DND-41 (cell line): ENCODE data around the gene SNN.

Source experiments
- ATAC-seq: fragments of 200-7000 bp; cut with Tn5 transposase; 3 replicates; pipeline ENCODE4 v1.9.1; 2021; ENCODE audit warnings: low read depth; ENCODE audit not compliant: insufficient read depth
- DNase-seq: peaks from one replicate; pipeline ENCODE4 v3.0.0-alpha.2; 2020
- H2AFZ ChIP-seq: 2 replicates; pipeline ENCODE4 v1.6.0; 2012; ENCODE audit warnings: low read depth, low read length
- H3K27ac ChIP-seq: 2 replicates; pipeline ENCODE4 v1.5.1; 2012; ENCODE audit warnings: low read length, inconsistent platforms
- H3K27me3 ChIP-seq: fragments of 200-600 bp; sonication (generic); 2 replicates; pipeline ENCODE4 v1.6.0; 2012; ENCODE audit warnings: low read length, mild to moderate bottlenecking, inconsistent platforms; ENCODE audit not compliant: insufficient read depth, poor library complexity
- H3K36me3 ChIP-seq: 2 replicates; pipeline ENCODE4 v1.5.1; 2012; ENCODE audit warnings: low read length, inconsistent platforms; ENCODE audit not compliant: insufficient read depth
- H3K4me1 ChIP-seq: 2 replicates; pipeline ENCODE4 v1.5.1; 2012; ENCODE audit warnings: mild to moderate bottlenecking, low read length; ENCODE audit not compliant: insufficient read depth
- H3K4me2 ChIP-seq: 2 replicates; pipeline ENCODE4 v1.6.0; 2012; ENCODE audit warnings: mild to moderate bottlenecking, moderate library complexity, low read length, inconsistent platforms; ENCODE audit not compliant: insufficient read depth
- H3K4me3 ChIP-seq, 2 experiments: fragments of 200-600 bp in 1 of 2; shearing (Covaris generic) in 1 of 2; 2 replicates each; pipeline ENCODE4 v1.5.1; 2012 to 2016; ENCODE audit warnings: inconsistent platforms in 2 of 2, low read length in 2 of 2, mild to moderate bottlenecking in 2 of 2, low read depth in 1 of 2, moderate library complexity in 1 of 2
- H3K79me2 ChIP-seq: 2 replicates; pipeline ENCODE4 v1.6.0; 2012; ENCODE audit warnings: low read length, inconsistent platforms; ENCODE audit not compliant: insufficient read depth
- H3K9ac ChIP-seq: 2 replicates; pipeline ENCODE4 v1.6.0; 2012; ENCODE audit warnings: low read depth, mild to moderate bottlenecking, inconsistent platforms, low read length, moderate library complexity
- H3K9me3 ChIP-seq: 2 replicates; pipeline ENCODE4 v1.5.1; 2012; ENCODE audit warnings: low read length, moderate library complexity, mild to moderate bottlenecking, inconsistent platforms; ENCODE audit not compliant: insufficient read depth, severe bottlenecking
- H4K20me1 ChIP-seq: 2 replicates; pipeline ENCODE4 v1.6.0; 2012; ENCODE audit warnings: low read length; ENCODE audit not compliant: insufficient read depth
- CTCF ChIP-seq: IDR thresholded peaks from 2 replicates; pipeline ENCODE4 v1.5.1; 2012; ENCODE audit warnings: borderline replicate concordance, low read length, moderate library complexity, mild to moderate bottlenecking; ENCODE audit not compliant: poor library complexity, severe bottlenecking; ENCODE audit errors: extremely low read depth
- EZH2 ChIP-seq: IDR thresholded peaks from 3 replicates; pipeline ENCODE4 v1.6.1; 2012; ENCODE audit warnings: borderline replicate concordance, low read depth, mild to moderate bottlenecking, moderate library complexity, low read length, inconsistent platforms; ENCODE audit not compliant: severe bottlenecking

Gene SNN

GRCh38 chr16:11673091-11674000 is 5.1 kb downstream of the SNN start:
- H3K36me3 ChIP-seq = peaks cover 33% of the 10 kb centered on the region
- no peak overlapping the region for H3K4me2 ChIP-seq
- H3K4me3 ChIP-seq = no peak overlapping the region
- TF ChIP-seq CTCF = no peak
- TF ChIP-seq EZH2 = no peak
- ATAC-seq (no peak), DNase-seq (no peak)
- H3K79me2 ChIP-seq = peaks cover 57% of the 10 kb centered on the region
- H4K20me1 ChIP-seq = peaks cover 84% of the 10 kb centered on the region
- no peaks in the 10 kb centered on the region for H3K9me3 ChIP-seq
- no peak overlapping the region for H3K9ac ChIP-seq
- no peaks in the 10 kb centered on the region for H3K27me3 ChIP-seq
- peaks cover 38% of the 10 kb centered on the region for H3K4me1 ChIP-seq
- H3K27ac ChIP-seq = peak overlapping the region; percentile 30; the same call in 1 of the 2 replicates
- no peak overlapping the region for H2AFZ ChIP-seq

GRCh38 chr16:11674001-11674817 is 6.0 kb downstream of the SNN start:
- H3K4me1 ChIP-seq = peaks cover 34% of the 10 kb centered on the region
- 0 out of 2 replicates have a peak overlapping the region, but pooled peaks have one; percentile 16 for H3K27ac ChIP-seq
- H3K79me2 ChIP-seq = peaks cover 51% of the 10 kb centered on the region
- DNase-seq (no peak), ATAC-seq (no peak; the same call in 2 of the 3 replicates)
- peak; percentile 17 for TF ChIP-seq CTCF
- no peak for TF ChIP-seq EZH2
- H3K4me3 ChIP-seq = no peak overlapping the region
- no peak overlapping the region for H2AFZ ChIP-seq
- H3K9ac ChIP-seq = no peak overlapping the region
- H3K36me3 ChIP-seq = peaks cover 42% of the 10 kb centered on the region
- no peaks in the 10 kb centered on the region for H3K27me3 ChIP-seq
- H3K9me3 ChIP-seq = no peaks in the 10 kb centered on the region
- peaks cover 83% of the 10 kb centered on the region for H4K20me1 ChIP-seq
- no peak overlapping the region for H3K4me2 ChIP-seq

- no peak overlapping the region for H3K4me3 ChIP-seq
- H4K20me1 ChIP-seq = peaks cover 75% of the 10 kb centered on the region
- H3K36me3 ChIP-seq = peaks cover 50% of the 10 kb centered on the region
- 0 out of 2 replicates have a peak overlapping the region, but pooled peaks have one; percentile 13 for H3K27ac ChIP-seq
- no peaks in the 10 kb centered on the region for H3K27me3 ChIP-seq
- no peak for DNase-seq
- H3K79me2 ChIP-seq = peaks cover 43% of the 10 kb centered on the region
- no peak overlapping the region for H3K9ac ChIP-seq
- no peak for TF ChIP-seq EZH2
- no peak for TF ChIP-seq CTCF
- H2AFZ ChIP-seq = no peak overlapping the region
- no peaks in the 10 kb centered on the region for H3K9me3 ChIP-seq
- H3K4me2 ChIP-seq = no peak overlapping the region
- ATAC-seq = no peak
- peaks cover 26% of the 10 kb centered on the region for H3K4me1 ChIP-seq
These were observed 6.7 kb downstream of the SNN start for GRCh38 chr16:11674818-11675560.
